ENCODE data around the gene JPH3. TPM values are rescaled to one million over a fixed set of nuclear protein-coding genes. Genes with fewer than 3 reads are reported as not detected.

Gene JPH3
- polyA plus RNA-seq, 3 donors = not detected

- WGBS (ENCODE audit: insufficient coverage) = 96% methylated on average over 12 of the region's 12 CpGs
- intact Hi-C loops (cut with micrococcal nuclease) = no loop called here
- H3K9me3 Mint-ChIP-seq = peaks cover 0 to 3% (median 0%) of the 10 kb centered on the region in 7 donors
Measured at GRCh38 chr16:87710887-87711286, 108.6 kb downstream of the JPH3 start.

GRCh38 chr16:87712184-87712762 is 110.0 kb downstream of the JPH3 start:
- Histone ChIP-seq H3K4me2 (replicated peaks; ENCODE audit: extremely low read depth, low read length, poor library complexity, severe bottlenecking) (no peak overlapping the region), H3K79me2 (ENCODE audit: insufficient read depth, low read length) (no peaks in the 10 kb centered on the region), H3K27ac (ENCODE audit: low read depth in 1 of 2, low read length in 2 of 2) (no peak overlapping the region), H3K27me3 (ENCODE audit: control insufficient read depth in 2 of 2, insufficient read depth in 2 of 2, low read length in 2 of 2) (no peaks in the 10 kb centered on the region), H4K20me1 (ENCODE audit: insufficient read depth, low read length) (no peaks in the 10 kb centered on the region), H3K4me3 (replicated peaks in 1 of 3; ENCODE audit: low read depth in 2 of 3, low read length in 3 of 3) (no peak overlapping the region), H2AFZ (ENCODE audit: insufficient read depth, low read depth, low read length, poor library complexity, severe bottlenecking) (no peak overlapping the region), H3K4me1 (ENCODE audit: control insufficient read depth in 1 of 2, insufficient read depth in 2 of 2, low read length in 2 of 2) (no peaks in the 10 kb centered on the region), H3K36me3 (replicated peaks in 1 of 2; ENCODE audit: control insufficient read depth in 1 of 2, insufficient read depth in 2 of 2, low read length in 2 of 2) (peaks cover 62 to 91% of the 10 kb centered on the region in 2 donors), H3K9me3 (replicated peaks in 1 of 2; ENCODE audit: control insufficient read depth in 1 of 2, insufficient read depth in 1 of 2, low read length in 2 of 2) (no peaks in the 10 kb centered on the region), H3K9ac (ENCODE audit: insufficient read depth, low read length, poor library complexity, severe bottlenecking) (no peak overlapping the region)
- intact Hi-C loops (cut with micrococcal nuclease) = no loop called here
- H3K36me3 Mint-ChIP-seq = peaks cover 67 to 82% of the 10 kb centered on the region in 2 donors
- H3K4me3 Mint-ChIP-seq = no peak overlapping the region
- peaks cover 6% of the 10 kb centered on the region for H3K4me1 Mint-ChIP-seq
- peaks cover 0 to 3% (median 0%) of the 10 kb centered on the region in 7 donors for H3K9me3 Mint-ChIP-seq
- no peak for DNase-seq
- no peak for TF ChIP-seq CTCF (IDR thresholded peaks at IDR 0.05)
- H3K27ac Mint-ChIP-seq = no peak overlapping the region
- WGBS (ENCODE audit: insufficient coverage) = 100% methylated on average over 10 of the region's 14 CpGs
- peaks cover 0 to 3% (median 2%) of the 10 kb centered on the region in 3 donors for H3K27me3 Mint-ChIP-seq (ENCODE audit: low read depth in 3 of 3)

More at GRCh38 chr16:87710887-87711286, 108.6 kb downstream of the JPH3 start:
- Mint-ChIP-seq H3K27me3 (ENCODE audit: low read depth in 3 of 3) (peaks cover 0 to 3% (median 2%) of the 10 kb centered on the region in 3 donors), H3K4me1 (peaks cover 6% of the 10 kb centered on the region), H3K27ac (no peak overlapping the region), H3K4me3 (no peak overlapping the region), H3K36me3 (peaks cover 62 to 83% of the 10 kb centered on the region in 2 donors)
- no peak for DNase-seq
- H3K9ac ChIP-seq (ENCODE audit: insufficient read depth, low read length, poor library complexity, severe bottlenecking) = no peak overlapping the region
- H3K4me3 ChIP-seq (replicated peaks in 1 of 3; ENCODE audit: low read depth in 2 of 3, low read length in 3 of 3) = no peak overlapping the region
- H3K27ac ChIP-seq (ENCODE audit: low read depth in 1 of 2, low read length in 2 of 2) = no peak overlapping the region
- no peaks in the 10 kb centered on the region for H3K9me3 ChIP-seq (replicated peaks in 1 of 2; ENCODE audit: control insufficient read depth in 1 of 2, insufficient read depth in 1 of 2, low read length in 2 of 2)
- no peaks in the 10 kb centered on the region for H3K79me2 ChIP-seq (ENCODE audit: insufficient read depth, low read length)
- no peak overlapping the region for H2AFZ ChIP-seq (ENCODE audit: insufficient read depth, low read depth, low read length, poor library complexity, severe bottlenecking)
- H3K27me3 ChIP-seq (ENCODE audit: control insufficient read depth in 2 of 2, insufficient read depth in 2 of 2, low read length in 2 of 2) = no peaks in the 10 kb centered on the region
- H3K36me3 ChIP-seq (replicated peaks in 1 of 2; ENCODE audit: control insufficient read depth in 1 of 2, insufficient read depth in 2 of 2, low read length in 2 of 2) = peaks cover 65 to 89% of the 10 kb centered on the region in 2 donors
- no peak for TF ChIP-seq CTCF (IDR thresholded peaks at IDR 0.05)
- no peak overlapping the region for H3K4me2 ChIP-seq (replicated peaks; ENCODE audit: extremely low read depth, low read length, poor library complexity, severe bottlenecking)
- no peaks in the 10 kb centered on the region for H3K4me1 ChIP-seq (ENCODE audit: control insufficient read depth in 1 of 2, insufficient read depth in 2 of 2, low read length in 2 of 2)
- H4K20me1 ChIP-seq (ENCODE audit: insufficient read depth, low read length) = no peaks in the 10 kb centered on the region
